ENCODE results near the gene BZW2.
"Not testable (repeated sequence)": the region's sequence is repeated elsewhere in the genome, so short reads cannot be mapped to it uniquely, and the experiment has no call there.

The BZW2 gene

GRCh38 chr7:16667355-16667754 lies 21.4 kb downstream of the BZW2 start:
- H3K9ac ChIP-seq (ENCODE audit: low read length), result no peak overlapping the region
- no peak overlapping the region for H3K27ac ChIP-seq (ENCODE audit: low read depth, low read length)
- H3K36me3 ChIP-seq (ENCODE audit: control insufficient read depth, insufficient read depth, low read length), result no peaks in the 10 kb centered on the region
- no peaks in the 10 kb centered on the region for H3K27me3 ChIP-seq (ENCODE audit: control insufficient read depth, insufficient read depth, low read length)
- H3K4me3 ChIP-seq (ENCODE audit: low read length), result no peak overlapping the region
- peaks cover 3% of the 10 kb centered on the region for H3K4me1 ChIP-seq (ENCODE audit: control insufficient read depth, insufficient read depth, low read length)

DNA sequence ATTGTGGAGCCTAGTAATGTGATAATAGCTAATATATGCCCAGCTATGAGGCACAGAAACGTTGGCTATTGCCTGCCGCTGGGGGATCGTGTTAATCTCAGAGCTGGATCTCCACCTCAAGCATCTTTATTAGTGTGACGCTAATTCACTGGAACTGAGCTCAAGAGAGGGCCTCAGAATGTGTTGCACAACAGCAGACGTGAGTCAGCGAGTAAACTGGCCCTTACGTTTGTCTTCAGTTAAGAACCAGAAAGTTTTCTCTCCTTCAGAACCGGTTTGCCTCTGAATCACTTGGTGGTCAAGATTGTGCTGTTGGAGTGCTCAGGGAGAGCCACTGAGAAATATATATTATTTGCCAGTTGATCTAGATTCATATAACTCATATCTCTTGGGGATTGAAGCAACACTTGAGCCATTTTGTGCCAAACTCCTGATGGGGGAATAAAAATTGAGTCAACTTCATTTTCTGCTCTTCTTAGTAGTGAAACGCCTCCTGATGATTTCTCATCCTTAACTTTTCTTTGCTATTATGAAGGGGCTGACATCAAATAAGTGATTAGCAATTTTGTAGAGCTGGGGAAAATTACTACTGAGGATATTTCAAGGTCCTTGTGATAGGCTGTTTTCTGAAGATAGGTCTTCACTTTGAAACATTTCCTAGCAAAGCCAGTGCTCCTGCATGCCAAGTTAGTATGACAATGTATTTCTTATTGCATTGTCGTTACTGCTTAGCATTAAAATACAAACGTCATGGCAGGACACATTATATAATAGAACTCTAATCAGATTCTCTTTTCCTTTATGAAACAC lies 22.3 kb downstream of the BZW2 start:
- Histone ChIP-seq H3K27me3 (ENCODE audit: control insufficient read depth, insufficient read depth, low read length) (no peaks in the 10 kb centered on the region), H3K27ac (ENCODE audit: low read depth, low read length) (no peak overlapping the region), H3K4me1 (ENCODE audit: control insufficient read depth, insufficient read depth, low read length) (no peaks in the 10 kb centered on the region), H3K9ac (ENCODE audit: low read length) (no peak overlapping the region), H3K4me3 (ENCODE audit: low read length) (no peak overlapping the region), H3K36me3 (ENCODE audit: control insufficient read depth, insufficient read depth, low read length) (peaks cover 2% of the 10 kb centered on the region)

DNA sequence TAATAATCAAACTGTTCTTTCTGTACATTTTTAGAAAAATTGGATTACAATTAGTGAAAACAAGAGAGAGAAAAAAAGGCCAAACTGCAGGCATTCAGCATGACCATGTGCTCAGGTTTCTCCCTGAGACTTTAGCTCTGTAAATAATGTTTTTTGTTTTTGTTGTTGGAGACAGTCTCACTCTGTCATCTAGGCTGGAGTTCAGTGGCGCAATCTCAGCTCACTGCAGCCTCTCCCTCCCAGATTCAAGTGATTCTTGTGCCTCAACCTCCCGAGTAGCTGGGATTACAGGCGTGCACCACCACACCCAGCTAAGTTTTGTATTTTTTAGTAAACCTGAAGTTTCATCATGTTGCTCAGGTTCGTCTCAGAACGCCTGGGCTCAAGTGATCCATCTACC lies 23.0 kb downstream of the BZW2 start:
- H3K27ac ChIP-seq (ENCODE audit: low read depth, low read length), result no peak overlapping the region
- H3K27me3 ChIP-seq (ENCODE audit: control insufficient read depth, insufficient read depth, low read length), result no peaks in the 10 kb centered on the region

DNA sequence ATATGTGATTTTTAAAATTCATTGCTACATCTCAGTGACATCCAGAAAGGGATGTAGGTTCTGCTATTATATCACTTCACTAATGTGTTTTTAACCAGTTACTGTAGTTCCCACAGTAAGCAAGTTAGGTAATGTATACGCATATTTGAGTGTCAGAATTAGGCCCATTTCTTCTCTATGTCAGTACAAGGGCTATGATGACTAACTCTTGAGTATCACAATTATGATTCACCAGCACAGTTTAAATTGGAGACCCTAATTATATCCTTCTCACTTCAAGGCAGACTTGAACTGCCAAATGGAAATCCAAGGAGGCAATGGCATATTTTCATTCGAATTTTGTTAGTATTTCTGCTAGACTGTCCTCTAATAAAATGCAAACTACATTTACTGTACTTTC lies 23.6 kb downstream of the BZW2 start:
- no peak overlapping the region for H3K4me3 ChIP-seq (ENCODE audit: low read length)
- H3K9ac ChIP-seq (ENCODE audit: low read length), result no peak overlapping the region
- no peaks in the 10 kb centered on the region for H3K27me3 ChIP-seq (ENCODE audit: control insufficient read depth, insufficient read depth, low read length)
- H3K36me3 ChIP-seq (ENCODE audit: control insufficient read depth, insufficient read depth, low read length), result peaks cover 2% of the 10 kb centered on the region
- no peaks in the 10 kb centered on the region for H3K4me1 ChIP-seq (ENCODE audit: control insufficient read depth, insufficient read depth, low read length)
- H3K27ac ChIP-seq (ENCODE audit: low read depth, low read length), result no peak overlapping the region

More for the DNA sequence above, 23.0 kb downstream of the BZW2 start:
- Histone ChIP-seq H3K4me3 (ENCODE audit: low read length) (no peak overlapping the region), H3K9ac (ENCODE audit: low read length) (no peak overlapping the region), H3K36me3 (ENCODE audit: control insufficient read depth, insufficient read depth, low read length) (peaks cover 2% of the 10 kb centered on the region), H3K4me1 (ENCODE audit: control insufficient read depth, insufficient read depth, low read length) (no peaks in the 10 kb centered on the region)

GRCh38 chr7:16670021-16670420 lies 24.0 kb downstream of the BZW2 start:
- Histone ChIP-seq H3K4me1 (ENCODE audit: control insufficient read depth, insufficient read depth, low read length) (no peaks in the 10 kb centered on the region), H3K27ac (ENCODE audit: low read depth, low read length) (no peak overlapping the region), H3K4me3 (ENCODE audit: low read length) (no peak overlapping the region), H3K27me3 (ENCODE audit: control insufficient read depth, insufficient read depth, low read length) (no peaks in the 10 kb centered on the region), H3K36me3 (ENCODE audit: control insufficient read depth, insufficient read depth, low read length) (peaks cover 2% of the 10 kb centered on the region), H3K9ac (ENCODE audit: low read length) (no peak overlapping the region)

DNA sequence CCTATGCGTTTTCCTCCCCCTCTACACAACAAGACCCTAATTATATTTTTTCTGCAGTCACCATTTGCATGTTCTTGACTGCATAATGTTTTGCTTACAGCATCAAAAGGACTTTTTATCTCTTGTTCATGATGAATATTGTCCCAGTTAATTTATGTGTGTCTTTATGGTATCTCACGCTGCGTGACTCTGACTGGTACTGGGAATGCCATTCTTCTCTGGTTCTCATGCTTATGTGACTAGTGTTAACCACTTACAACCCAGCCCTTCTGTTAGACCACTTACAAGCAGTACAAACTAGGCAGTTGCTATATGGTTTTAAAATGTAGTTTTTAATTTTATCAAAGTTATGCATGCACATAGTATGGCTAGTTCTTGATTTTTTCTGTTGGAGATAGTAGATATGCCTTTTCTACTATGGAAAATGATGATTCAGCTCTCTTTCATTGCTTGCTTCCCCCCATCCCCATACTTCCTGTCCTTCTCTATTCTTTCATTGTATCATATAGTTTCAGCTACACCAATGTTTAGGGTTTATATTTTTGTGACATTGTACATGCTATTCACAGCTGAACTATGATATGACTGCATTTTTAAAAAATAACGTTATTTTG lies 24.9 kb downstream of the BZW2 start:
- no peak overlapping the region for H3K27ac ChIP-seq (ENCODE audit: low read depth, low read length)
- no peaks in the 10 kb centered on the region for H3K27me3 ChIP-seq (ENCODE audit: control insufficient read depth, insufficient read depth, low read length)
- no peak overlapping the region for H3K4me3 ChIP-seq (ENCODE audit: low read length)
- H3K9ac ChIP-seq (ENCODE audit: low read length), result no peak overlapping the region
- no peaks in the 10 kb centered on the region for H3K4me1 ChIP-seq (ENCODE audit: control insufficient read depth, insufficient read depth, low read length)
- H3K36me3 ChIP-seq (ENCODE audit: control insufficient read depth, insufficient read depth, low read length), result peaks cover 2% of the 10 kb centered on the region

GRCh38 chr7:16671811-16672210 lies 25.8 kb downstream of the BZW2 start:
- Histone ChIP-seq H3K4me3 (ENCODE audit: low read length) (no peak overlapping the region), H3K36me3 (ENCODE audit: control insufficient read depth, insufficient read depth, low read length) (peaks cover 2% of the 10 kb centered on the region), H3K27ac (ENCODE audit: low read depth, low read length) (no peak overlapping the region), H3K4me1 (ENCODE audit: control insufficient read depth, insufficient read depth, low read length) (no peaks in the 10 kb centered on the region), H3K9ac (ENCODE audit: low read length) (no peak overlapping the region), H3K27me3 (ENCODE audit: control insufficient read depth, insufficient read depth, low read length) (no peaks in the 10 kb centered on the region)

GRCh38 chr7:16675277-16675676 lies 29.3 kb downstream of the BZW2 start:
- no peaks in the 10 kb centered on the region for H3K27me3 ChIP-seq (ENCODE audit: control insufficient read depth, insufficient read depth, low read length)
- H3K4me1 ChIP-seq (ENCODE audit: control insufficient read depth, insufficient read depth, low read length), result no peaks in the 10 kb centered on the region
- H3K27ac ChIP-seq (ENCODE audit: low read depth, low read length), result no peak overlapping the region
- H3K36me3 ChIP-seq (ENCODE audit: control insufficient read depth, insufficient read depth, low read length), result peaks cover 2% of the 10 kb centered on the region
- H3K4me3 ChIP-seq (ENCODE audit: low read length), result no peak overlapping the region
- no peak overlapping the region for H3K9ac ChIP-seq (ENCODE audit: low read length)

DNA sequence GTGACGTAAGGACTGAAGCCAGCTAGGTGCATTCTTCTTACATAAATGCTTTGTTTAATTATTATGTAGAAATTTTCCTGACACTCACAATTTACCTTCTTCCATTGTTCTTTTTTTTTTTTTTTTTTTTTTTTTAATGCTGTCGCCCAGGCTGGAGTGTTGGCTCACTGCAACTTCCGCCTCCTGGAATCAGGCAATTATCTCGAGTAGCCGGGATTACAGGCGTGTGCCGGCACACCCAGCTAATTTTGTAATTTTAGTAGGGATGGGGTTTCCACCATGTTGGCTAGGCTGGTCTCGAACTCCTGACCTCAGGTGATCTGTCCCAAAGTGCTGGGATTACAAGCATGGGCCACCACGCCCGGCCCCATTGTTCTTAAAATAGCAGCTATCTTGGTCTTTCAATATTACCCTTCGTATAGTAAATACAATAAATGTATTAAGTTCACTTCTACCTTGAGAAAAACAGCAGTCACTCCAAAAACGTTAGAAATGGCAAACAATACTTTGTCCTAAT lies 32.1 kb downstream of the BZW2 start:
- Histone ChIP-seq H3K4me1 (ENCODE audit: control insufficient read depth, insufficient read depth, low read length) (no peaks in the 10 kb centered on the region), H3K27ac (ENCODE audit: low read depth, low read length) (no peak overlapping the region), H3K27me3 (ENCODE audit: control insufficient read depth, insufficient read depth, low read length) (no peaks in the 10 kb centered on the region), H3K36me3 (ENCODE audit: control insufficient read depth, insufficient read depth, low read length) (no peaks in the 10 kb centered on the region), H3K9ac (ENCODE audit: low read length) (no peak overlapping the region), H3K4me3 (ENCODE audit: low read length) (no peak overlapping the region)

DNA sequence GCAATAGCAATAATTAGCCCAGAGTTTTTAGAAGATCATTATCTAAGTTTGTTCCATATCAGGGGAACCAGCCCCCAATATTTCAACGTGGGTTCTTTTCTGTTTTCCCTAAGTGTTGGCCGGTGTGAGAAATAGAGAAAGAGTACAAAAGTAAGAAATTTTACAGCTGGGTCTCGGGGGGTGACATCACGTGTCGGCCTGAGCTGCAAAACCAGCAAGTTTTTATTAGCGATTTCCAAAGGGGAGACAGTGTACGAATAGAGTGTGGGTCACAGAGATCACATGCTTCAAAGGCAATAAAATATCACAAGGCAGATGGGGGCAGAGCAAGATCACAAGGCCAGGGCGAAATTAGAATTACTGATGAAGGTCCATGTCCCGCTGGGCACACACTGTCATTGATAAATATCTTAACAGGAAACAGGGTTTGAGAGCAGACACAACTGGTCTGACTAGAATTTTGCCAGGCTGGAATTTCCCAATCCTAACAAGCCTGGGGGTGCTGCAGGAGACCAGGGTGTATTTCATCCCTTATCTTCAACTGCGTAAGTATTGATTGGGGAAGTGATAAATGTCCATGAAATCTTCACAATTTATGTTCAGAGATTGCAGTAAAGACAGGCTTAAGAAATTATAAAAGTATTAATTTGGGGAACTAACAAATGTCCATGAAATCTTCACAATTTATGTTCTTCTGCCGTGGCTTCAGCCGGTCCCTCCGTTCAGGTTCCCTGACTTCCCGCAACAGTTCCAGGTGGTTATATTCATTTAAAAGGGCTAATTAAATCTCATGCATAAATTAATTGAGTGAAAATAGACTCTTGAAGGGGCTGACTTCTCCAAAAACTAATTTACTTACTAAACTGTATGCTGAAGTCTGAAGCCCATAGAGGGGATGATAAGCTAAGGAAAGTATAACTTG lies 32.9 kb downstream of the BZW2 start:
- H3K27me3 ChIP-seq (ENCODE audit: control insufficient read depth, insufficient read depth, low read length); H3K9ac ChIP-seq (ENCODE audit: low read length); H3K36me3 ChIP-seq (ENCODE audit: control insufficient read depth, insufficient read depth, low read length); H3K4me3 ChIP-seq (ENCODE audit: low read length); H3K27ac ChIP-seq (ENCODE audit: low read depth, low read length); H3K4me1 ChIP-seq (ENCODE audit: control insufficient read depth, insufficient read depth, low read length): not testable (repeated sequence)

DNA sequence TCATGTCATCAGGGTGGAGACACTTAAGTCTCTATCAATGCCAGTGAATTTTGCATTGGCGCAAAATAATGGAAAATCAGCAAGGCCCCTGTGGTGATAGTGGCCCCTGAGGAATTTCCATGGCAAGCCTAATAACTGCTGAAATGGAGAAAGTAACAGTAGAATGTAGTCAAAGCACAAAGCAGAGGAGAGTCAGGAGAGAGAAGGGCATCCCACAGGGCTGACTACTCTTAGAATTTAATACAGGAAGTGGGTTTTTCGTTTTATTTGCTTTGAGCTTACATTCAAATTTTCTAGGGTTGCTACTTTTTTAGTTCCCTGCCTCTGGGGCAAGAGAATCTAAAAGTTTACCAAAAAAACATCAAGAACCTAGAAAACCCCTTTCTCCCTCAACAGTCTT lies 39.0 kb downstream of the BZW2 start:
- no peak overlapping the region for H3K27ac ChIP-seq (ENCODE audit: low read depth, low read length)
- H3K27me3 ChIP-seq (ENCODE audit: control insufficient read depth, insufficient read depth, low read length), result no peaks in the 10 kb centered on the region
- H3K36me3 ChIP-seq (ENCODE audit: control insufficient read depth, insufficient read depth, low read length), result peaks cover 2% of the 10 kb centered on the region
- no peak overlapping the region for H3K4me3 ChIP-seq (ENCODE audit: low read length)
- H3K9ac ChIP-seq (ENCODE audit: low read length), result no peak overlapping the region
- H3K4me1 ChIP-seq (ENCODE audit: control insufficient read depth, insufficient read depth, low read length), result no peaks in the 10 kb centered on the region

GRCh38 chr7:16685535-16685934 lies 39.6 kb downstream of the BZW2 start:
- H3K4me3 ChIP-seq (ENCODE audit: low read length), result no peak overlapping the region
- H3K4me1 ChIP-seq (ENCODE audit: control insufficient read depth, insufficient read depth, low read length), result no peaks in the 10 kb centered on the region
- H3K27me3 ChIP-seq (ENCODE audit: control insufficient read depth, insufficient read depth, low read length), result no peaks in the 10 kb centered on the region
- H3K27ac ChIP-seq (ENCODE audit: low read depth, low read length), result no peak overlapping the region
- H3K36me3 ChIP-seq (ENCODE audit: control insufficient read depth, insufficient read depth, low read length), result peaks cover 2% of the 10 kb centered on the region
- H3K9ac ChIP-seq (ENCODE audit: low read length), result no peak overlapping the region
